Fibroblast of skin of right biceps (primary cell): ENCODE results near the gene RNF223.
"Not testable (repeated sequence)": the region's sequence is repeated elsewhere in the genome, so short reads cannot be mapped to it uniquely, and the experiment has no call there.

Experiments
- DNase-seq: peaks from one replicate; pipeline ENCODE4 v3.0.0-alpha.2; 2013

The RNF223 gene

DNA sequence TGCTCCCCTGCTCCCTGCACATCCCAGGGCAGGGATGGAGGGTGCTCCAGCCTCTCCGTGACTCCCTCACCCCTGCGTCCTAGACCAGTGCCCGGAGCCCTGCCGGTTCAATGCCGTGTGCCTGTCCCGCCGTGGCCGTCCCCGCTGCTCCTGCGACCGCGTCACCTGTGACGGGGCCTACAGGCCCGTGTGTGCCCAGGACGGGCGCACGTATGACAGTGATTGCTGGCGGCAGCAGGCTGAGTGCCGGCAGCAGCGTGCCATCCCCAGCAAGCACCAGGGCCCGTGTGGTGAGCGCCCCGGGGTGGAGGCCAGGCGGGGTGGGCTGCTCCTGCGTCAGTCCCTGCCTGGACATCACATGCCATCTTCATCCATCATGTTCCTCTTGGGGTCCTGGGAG lies 32.2 kb downstream of the RNF223 start:
- DNase-seq: no peak

DNA sequence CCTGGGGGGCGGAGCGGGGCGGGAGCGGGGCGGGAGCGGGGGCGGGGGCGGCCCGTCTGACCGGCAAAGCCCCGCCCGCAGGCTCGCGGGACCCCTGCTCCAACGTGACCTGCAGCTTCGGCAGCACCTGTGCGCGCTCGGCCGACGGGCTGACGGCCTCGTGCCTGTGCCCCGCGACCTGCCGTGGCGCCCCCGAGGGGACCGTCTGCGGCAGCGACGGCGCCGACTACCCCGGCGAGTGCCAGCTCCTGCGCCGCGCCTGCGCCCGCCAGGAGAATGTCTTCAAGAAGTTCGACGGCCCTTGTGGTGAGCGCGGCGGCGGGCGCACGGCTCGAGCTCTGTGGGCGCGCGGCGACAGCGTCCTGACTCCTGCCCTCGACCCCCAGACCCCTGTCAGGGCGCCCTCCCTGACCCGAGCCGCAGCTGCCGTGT lies 33.0 kb downstream of the RNF223 start:
- DNase-seq: no peak

DNA sequence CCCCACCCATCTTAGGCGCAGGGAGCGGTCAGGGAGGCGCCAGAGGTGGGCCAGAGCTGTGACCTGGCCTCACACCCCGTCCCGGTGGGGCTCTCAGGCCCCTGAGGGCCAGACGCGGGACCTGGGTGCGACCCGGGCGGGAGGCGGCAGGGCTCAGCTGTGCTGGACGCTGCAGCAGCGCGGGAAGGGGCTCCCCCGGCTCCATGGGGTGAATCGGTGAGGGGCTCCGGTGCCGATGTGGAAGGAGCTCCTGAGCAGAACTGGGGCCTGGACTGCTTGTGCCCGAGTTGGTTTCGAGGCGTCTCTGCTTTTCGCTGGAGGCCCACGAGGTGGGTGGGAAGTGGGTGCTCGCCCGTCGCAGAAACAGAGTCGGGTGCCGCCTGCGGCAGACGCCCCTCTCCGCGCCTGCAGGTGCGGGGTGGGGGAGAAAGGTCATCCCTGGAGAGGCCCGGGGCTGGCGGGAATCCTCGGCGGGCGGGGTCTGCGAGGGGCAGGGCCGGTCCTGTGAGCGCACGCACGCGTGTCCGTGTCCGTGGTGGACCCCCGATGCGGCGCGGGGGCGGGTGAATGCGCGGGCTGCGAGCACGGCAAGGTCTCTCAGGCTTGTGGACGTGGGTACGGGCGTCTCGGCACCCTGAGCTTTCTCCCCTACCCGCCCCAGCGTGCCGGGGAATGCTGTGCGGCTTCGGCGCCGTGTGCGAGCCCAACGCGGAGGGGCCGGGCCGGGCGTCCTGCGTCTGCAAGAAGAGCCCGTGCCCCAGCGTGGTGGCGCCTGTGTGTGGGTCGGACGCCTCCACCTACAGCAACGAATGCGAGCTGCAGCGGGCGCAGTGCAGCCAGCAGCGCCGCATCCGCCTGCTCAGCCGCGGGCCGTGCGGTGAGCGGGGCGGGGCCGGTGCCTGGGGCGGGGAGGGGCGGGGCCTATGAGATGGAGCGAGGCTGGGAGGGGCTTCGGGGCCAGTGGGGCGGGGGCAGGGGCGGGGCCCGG lies 33.8 kb downstream of the RNF223 start:
- peak; percentile 87 for DNase-seq

DNA sequence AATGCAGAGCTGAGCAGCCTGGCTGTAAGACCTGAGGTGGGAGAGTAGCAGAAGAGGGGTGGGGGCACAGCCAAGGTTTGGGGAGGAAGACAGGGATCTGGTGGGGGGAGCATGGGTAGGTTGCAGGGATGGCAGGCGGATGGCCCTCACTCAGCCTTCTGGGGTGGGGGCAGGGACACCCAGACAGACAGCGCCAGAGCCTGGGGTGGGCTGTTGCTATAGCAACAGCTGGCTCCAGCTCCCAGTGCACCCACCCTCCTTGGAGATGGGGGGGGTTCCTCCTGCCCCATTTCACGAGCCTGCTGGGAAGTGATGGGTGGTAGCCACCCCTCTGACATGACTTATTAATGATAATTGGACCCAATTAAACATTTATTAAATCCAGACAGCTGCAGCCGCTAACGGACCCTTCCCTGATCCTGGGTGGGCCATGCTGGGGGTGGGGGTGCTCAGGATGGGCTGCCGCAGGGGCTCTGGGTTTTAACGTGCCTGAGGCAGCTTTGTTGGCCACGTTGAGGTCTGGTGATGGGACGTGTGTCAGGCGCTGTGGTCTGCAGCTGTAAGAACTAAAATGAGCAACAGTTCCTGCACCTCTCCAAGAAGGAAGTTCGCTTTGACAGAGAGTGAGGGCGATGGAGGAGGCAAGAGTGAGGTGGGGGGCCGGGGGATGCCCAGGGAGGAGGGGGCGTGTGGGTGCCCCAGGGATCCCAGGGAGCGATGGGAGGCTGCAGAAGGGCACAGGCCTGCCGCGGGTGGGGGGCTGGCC lies 34.8 kb downstream of the RNF223 start:
- peak; percentile 14 for DNase-seq

DNA sequence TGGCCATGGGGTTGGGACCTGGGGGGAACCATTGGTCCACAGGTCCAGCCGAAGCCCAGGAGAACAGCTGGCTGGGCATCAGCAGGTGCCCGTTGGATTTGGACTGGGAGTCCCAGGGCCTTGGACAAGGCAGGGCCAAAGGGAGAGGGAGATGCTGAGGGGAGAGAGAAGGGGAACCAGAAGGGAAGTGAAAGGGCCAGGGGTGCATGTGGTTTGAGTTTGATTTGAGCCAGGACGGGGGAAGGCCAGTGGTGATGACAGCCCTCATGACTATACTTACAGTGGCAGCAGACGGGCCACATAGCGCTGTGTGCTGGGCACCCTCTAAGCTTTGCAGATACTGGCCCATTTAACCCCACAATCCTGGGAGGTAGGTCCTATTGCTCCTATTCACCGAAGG lies 35.4 kb downstream of the RNF223 start:
- DNase-seq: no peak

DNA sequence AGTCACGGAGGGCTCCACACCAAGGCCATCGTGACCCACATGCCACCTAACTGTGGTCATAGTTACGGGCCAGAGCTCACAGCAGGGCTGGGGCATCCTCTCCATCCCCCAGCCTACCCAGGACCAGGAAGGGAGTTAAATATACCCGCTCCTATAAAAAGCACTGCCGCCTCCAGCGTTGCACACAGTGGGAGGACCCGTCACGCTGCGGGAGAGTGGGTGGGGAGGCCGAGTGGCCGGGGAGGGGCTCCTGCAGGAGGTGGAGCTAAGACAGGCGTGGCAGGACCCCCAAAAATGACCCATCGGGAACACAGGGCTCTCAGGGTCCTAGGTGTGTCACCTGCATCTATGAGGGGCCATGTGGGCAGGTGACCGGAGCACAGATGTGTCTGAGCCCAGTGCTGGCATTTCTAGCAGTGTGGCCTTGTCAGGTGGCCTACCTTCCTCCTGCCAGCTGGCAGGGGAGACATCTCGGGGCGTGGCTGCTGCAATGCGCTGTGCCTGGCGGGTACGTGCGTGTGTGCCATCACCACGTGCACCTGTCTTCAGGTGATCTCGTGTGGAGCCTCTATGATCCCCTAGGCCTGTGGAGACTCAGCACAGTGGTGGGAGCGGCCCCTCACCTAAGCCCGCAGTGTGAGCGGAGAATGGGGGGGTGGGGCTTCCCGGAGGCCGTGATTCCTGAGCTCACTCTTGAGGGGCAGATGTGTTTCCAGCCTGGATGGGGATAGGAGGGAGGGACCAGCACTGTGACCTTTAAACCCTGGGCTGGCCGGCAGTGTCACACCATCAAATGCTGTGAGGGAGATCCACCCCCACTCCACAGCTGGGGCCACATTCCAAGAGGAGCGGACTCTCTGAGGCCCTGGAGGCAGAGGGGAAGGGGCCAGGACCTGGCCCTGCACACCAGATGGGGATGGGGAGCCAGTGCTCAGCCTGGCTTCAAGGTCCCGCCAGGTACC lies 36.5 kb downstream of the RNF223 start:
- no peak for DNase-seq

DNA sequence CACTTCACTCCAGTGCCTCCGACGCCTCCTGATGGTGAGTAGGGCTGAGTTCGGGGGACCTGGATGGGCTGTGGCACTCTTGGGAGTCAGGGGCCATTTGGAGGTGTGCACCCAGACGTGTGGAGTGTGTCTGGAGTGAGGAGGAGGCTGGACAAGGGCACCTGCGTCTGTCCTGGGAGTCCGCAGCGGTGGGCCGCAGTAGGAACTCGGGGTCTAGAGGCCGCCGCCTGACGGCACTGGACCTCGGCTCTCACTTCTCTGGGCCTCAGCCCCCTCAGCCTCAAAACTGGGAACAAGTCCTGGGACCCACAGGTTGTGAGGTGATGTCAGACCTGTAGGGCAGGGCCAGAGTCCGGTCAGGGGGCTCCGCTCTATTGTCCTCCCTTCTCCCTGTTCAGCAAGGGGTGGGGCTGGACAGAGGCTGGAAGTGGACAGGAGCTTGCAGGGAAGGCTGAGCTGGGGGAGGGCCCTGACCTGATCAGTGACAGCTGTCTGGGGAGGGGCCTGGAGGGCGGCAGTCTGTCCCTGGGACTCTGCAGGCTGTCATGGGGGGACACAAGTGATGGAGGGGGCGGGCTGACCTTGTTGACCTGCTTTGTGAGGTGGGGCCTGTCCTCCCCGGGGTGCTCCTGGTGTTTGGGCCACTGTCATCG lies 38.7 kb downstream of the RNF223 start:
- DNase-seq: no peak

DNA sequence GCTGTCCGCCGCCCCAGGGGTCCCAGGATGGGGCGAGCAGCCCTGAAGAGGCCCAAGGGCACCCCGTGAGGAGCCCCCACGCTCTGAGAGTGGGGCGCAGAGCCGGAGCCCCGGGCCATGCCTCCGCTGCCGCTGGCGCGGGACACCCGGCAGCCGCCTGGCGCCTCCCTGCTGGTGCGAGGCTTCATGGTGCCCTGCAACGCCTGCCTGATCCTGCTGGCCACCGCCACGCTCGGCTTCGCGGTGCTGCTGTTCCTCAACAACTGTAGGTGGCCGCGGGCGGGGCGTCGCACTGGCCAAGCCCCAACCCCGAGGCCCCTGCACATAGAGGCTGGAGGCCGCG lies 39.7 kb downstream of the RNF223 start:
- no peak for DNase-seq

DNA sequence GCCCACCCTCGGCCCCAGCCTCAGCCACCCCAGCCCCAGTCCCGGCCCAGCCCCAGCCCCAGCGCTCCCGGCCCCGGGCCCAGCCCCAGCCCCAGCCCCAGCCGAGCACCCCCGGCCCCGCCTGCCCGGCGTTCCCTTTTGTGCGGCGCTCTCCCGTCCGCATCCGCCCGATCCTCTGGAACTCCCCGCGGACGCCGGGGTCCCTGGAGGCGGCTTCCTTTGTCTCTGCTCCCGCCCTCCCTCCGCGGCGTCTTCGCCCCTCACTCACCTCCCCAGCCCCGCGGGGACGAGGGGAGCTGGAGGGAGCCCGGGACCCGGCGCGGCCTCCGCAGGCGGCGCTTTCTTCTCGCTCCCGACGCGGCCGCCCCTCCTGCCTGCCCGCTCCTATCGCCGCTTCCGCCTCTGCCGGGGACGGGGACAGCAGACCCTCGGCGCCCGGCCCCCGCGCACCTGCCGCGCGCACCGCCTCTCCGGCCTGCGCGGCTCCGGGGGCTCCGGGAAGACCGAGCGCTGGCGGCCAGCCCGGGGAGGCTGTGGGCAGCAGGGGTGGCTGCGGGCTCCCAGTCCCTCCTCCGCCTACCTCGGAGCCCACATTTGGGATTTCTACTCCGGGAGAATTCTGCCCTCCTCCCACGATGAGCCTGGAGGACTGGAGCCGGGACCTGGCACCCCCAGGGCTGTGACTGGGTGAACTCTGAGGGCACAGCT lies 40.2 kb downstream of the RNF223 start:
- DNase-seq: no peak

DNA sequence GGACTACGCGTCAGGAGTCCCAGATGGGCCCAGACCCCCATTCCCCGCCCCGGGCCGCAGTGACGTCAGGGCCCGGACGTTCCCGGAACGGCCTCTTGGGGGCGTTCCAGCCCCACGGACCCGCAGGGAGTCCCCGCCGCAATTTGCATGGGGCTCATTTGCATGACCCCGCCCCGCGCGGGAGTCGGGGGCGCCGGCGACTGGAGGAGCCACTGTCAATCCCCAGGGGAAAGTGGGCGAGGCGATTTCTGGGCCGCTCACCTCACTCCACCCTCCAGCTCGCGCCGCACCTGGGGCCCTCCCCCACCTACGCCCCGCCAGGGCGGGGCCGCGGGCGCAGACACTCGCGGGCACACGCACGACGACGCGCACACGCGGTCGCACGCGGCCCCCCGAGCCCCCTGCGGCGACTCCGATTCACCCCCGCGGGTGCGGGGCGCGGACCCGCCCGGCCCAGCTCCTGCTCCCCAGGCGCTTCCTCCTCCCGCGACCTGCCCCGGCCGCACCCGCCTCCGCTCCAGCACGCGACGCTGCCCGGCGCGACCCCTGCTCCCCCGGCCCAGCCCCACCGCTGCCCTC lies 41.0 kb downstream of the RNF223 start:
- peak; percentile 80 for DNase-seq

DNA sequence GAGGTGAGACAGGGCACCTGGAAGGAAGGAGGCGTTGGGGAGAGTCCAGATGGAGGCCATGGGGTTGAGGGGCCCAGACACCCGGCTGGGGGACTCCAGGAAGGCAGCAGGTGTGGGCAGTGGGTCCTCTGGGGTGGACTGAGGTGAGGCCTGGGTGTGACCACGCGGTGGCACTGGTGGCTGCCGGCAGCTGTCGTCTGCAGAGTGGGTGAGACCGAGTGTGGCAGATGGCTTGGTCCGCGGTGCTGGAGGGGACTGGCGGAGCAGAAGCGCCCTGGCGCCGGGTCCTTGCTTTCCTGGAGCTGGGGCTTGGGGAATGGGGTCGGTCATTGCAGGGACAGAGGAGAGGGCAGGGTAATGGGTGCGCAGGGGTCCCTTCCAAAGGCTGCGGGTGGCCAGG lies 41.7 kb downstream of the RNF223 start:
- no peak for DNase-seq

DNA sequence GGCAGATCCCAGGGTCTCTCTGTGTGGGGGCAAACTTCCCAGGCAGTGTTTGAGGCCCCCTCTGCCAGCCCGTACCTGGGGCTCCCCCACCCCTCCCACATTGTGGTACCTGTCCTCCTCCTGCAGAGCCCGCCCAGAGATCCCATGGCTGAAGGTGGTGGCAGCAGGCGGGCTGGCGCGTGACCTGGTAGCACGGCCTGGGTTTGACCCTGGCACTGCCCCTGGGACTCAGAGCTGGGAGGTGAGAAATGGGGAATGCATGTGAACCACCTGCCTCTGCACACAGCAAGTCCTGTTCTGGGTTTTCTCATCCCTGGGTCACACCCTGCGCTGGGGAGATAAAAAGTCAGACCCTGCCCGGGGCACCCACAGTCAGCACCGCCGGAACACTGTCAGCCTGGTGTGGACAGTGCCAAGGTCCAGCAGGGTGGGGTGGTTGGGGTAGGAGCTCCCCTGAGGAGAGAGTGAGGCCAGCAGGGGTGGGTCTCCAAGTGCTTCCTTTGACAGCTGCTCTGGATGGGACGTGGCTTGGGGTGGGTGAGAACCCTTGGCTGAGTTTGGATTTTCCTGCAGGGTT lies 42.4 kb downstream of the RNF223 start:
- no peak for DNase-seq

DNA sequence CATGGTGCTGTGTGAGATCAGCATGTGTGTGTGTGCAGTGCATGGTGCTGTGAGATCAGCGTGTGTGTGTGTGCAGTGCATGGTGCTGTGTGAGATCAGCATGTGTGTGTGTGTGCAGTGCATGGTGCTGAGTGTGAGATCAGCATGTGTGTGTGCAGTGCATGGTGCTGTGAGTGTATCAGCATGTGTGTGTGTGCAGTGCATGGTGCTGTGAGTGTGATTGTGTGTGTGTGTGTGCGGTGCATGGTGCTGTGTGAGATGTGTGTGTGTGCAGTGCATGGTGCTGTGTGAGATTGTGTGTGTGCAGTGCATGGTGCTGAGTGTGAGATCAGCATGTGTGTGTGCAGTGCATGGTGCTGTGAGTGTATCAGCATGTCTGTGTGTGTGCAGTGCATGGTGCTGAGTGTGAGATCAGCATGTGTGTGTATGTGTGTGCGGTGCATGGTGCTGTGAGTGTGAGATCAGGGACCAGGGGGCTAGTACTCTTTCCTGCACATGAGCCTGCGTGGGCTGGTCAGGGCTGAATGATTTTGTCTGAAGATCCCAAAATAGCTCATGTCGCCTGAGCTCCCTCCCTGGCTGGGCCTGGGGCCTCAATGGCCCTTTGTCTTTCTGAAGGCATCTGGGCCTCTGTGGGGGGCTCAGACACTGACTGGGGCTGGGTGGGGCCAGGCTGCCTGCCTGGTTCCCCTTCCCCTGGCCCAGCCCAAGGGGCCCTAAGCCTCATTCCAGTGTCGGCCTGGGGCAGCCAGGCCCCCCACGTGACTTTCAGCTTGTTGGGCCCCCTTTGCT lies 43.0 kb downstream of the RNF223 start:
- DNase-seq: not testable (repeated sequence)

DNA sequence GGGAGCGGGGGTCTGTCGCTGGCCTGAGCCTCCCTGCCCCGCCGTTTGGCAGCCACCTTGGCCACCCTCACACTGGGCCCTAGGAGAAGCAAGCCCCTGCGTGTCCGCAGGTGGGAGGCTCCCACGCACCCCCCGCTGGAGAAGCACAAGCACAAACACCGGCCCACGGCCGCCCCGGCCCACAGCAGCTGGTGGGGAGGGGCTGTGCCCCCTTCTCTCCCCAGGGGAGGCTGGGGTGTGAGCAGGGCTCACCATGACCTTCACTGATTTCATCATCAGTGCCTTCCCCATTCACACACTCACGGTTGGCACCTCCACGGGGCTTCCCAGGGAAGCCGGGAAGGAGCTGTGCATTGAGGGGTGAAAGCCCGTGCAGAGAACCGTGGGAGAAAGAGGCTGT lies 46.3 kb downstream of the RNF223 start:
- DNase-seq: no peak

DNA sequence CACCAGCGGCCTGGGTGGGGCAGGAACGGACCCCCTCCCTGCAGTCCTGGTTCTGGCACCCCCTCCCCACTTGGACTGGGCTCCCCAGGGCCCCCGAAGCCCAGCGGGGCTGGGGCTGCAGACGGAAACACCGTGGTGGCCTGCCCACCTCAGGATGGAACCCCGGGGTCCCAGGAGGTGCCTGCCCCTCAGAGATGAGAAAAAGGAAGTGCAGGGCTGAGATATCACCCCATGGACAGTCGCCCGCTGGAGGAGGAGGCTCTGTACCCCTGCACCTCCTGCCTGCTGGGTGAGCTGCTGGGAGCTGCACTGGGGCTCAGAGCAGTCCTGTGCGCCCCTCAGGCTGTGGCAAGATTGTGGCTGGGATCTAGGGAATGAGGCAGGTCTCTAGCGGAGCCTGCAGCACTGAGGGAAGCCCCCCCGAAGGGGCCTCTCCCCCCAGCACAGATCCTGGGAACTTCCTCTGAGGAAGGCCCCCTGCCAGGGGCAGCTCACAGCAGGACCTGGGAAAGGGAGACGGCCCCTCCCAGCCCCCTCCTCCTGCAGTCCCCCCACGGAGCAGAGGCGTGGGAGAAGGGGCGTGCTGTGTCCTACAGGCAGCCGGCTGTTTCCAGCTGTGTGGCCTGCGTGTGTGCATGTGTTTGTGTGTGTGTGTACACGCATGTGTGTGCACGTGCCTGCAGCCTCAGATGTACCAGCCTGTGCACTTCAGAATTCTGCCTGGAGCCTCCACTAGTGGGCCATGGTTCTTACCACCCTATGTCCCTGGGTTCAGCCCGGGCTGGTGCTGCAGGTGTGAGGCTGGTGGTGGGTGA lies 47.3 kb downstream of the RNF223 start:
- DNase-seq: no peak

DNA sequence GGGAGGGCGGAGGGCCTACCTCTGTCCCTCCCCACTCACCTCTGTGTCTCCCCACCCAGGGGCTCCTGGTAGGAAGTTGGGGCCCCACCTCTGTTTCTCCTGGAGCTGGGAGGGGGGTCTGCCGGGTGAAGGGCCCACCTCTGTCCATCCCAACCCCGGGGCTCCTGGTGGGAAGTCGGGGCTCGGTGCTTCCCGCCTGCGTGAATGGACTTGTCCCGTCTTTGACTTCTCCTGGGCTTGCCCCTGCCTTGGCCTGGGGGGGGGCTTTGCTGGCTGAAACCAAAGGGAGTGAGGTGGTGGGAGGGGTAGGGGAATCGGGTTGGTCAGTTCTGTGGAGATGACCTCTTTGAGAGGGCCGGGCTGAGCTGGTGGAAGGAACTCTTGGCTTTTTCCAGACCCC lies 48.4 kb downstream of the RNF223 start:
- no peak for DNase-seq

DNA sequence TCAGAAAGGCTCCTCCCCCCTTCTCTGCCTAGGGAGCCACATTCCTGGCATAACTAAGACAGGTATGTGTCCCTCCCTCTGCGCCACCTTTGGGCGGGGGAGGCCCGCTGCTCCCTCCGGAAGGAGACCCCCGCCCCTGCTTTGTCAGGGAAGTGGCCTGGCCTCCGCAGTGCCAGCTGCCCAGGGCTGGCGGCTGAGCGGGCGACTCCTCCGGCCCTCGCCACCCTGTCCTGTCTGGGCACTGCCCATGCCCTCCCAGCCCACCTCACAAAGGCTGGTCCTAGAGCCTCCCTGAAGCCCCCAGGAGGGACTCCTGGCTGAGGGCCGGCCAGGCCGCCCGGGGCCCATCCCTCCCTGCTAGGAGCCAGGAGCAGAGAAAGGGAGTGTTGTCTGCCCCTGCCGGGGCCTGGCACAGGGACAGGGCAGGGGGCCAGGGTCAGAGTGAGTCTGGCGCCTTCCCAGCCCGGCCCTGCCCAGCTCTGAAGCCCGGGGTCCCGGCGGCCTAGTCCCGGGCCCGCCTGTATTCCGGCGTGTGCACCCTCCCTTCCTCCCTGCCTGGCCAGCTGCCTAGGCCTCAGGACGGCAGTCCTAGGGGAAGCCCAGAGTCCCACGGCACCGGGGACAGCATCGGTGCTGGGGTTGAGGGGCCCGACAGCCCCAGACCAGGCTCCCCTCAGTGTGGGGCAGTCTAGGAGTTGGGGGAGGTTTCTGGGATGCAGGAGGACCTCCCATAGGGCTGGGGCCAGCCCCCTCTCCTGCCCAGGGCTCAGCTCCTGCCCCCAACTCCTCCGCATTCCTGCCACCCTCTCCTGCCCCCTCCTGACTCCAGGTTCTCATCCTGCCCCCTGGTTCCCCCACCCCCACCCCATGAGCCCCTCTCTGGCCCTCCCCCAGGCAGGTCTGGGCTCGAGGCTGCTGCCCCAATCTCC lies 49.1 kb downstream of the RNF223 start:
- peak; percentile 66 for DNase-seq
